Keratinocyte (primary cell): ENCODE data around the gene CARS1.

ENCODE experiments used
- EZH2 ChIP-seq: IDR thresholded peaks from one replicate; pipeline ENCODE4 v1.6.1; 2012; ENCODE audit warnings: inconsistent platforms, mild to moderate bottlenecking, low read length, moderate library complexity
- TF ChIP-seq, protein P1 (sequence below), 3 experiments: IDR thresholded peaks in 1 of 3; conservative IDR thresholded peaks in 1 of 3; optimal IDR thresholded peaks in 1 of 3; 2 replicates in 2 of 3; 3 replicates in 1 of 3; pipeline versions ENCODE3 to v1.5.1; 2011; ENCODE audit warnings: low read length in 3 of 3, mild to moderate bottlenecking in 3 of 3, moderate library complexity in 2 of 3, control low read depth in 1 of 3, inconsistent platforms in 1 of 3; ENCODE audit not compliant: insufficient read depth in 2 of 3; ENCODE audit errors: extremely low read depth in 1 of 3

DNA sequence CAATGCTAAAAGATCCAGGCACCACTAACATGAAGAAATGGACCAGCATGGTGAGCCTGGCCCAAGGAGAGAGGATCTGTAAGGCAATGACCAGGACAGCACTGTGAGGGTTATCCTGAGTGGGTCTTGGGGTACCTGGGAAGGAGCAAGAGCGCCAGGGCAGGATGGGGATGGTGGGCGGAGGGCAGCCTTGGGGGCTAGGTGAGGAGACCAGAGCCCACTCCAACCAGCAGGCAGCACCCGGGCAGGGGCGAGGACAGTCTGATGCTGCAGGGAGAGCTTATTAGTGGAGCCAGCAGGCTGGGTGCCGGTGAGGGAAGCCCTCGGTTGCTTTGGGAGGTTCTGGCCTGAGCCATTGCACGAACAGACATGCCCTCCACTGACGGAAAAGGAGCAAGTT, 54.4 kb downstream of the CARS1 start:
- TF ChIP-seq, protein P1, sequence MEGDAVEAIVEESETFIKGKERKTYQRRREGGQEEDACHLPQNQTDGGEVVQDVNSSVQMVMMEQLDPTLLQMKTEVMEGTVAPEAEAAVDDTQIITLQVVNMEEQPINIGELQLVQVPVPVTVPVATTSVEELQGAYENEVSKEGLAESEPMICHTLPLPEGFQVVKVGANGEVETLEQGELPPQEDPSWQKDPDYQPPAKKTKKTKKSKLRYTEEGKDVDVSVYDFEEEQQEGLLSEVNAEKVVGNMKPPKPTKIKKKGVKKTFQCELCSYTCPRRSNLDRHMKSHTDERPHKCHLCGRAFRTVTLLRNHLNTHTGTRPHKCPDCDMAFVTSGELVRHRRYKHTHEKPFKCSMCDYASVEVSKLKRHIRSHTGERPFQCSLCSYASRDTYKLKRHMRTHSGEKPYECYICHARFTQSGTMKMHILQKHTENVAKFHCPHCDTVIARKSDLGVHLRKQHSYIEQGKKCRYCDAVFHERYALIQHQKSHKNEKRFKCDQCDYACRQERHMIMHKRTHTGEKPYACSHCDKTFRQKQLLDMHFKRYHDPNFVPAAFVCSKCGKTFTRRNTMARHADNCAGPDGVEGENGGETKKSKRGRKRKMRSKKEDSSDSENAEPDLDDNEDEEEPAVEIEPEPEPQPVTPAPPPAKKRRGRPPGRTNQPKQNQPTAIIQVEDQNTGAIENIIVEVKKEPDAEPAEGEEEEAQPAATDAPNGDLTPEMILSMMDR (optimal IDR thresholded peaks at IDR 0.05 in 1 of 3, IDR thresholded peaks at IDR 0.05 in 1 of 3, conservative IDR thresholded peaks at IDR 0.05 in 1 of 3; ENCODE audit: extremely low read depth in 1 of 3, insufficient read depth in 2 of 3, low read length in 3 of 3): no peak
- TF ChIP-seq EZH2: no peak
